GM18867 (cell line): ENCODE results near the gene FOXP2.
"Not testable (repeated sequence)": the region's sequence is repeated elsewhere in the genome, so short reads cannot be mapped to it uniquely, and the experiment has no call there.

Source experiments
- ATAC-seq: cut with Tn5 transposase; IDR thresholded peaks from one replicate; pipeline ENCODE4 v1.9.1; 2021; ENCODE audit warnings: mild to moderate bottlenecking, moderate library complexity; ENCODE audit not compliant: unreplicated experiment

Gene FOXP2

GRCh38 chr7:114414156-114415063, at the start of gene FOXP2:
TSS of gene FOXP2 (plus strand) at chr7:114414815. CDS start at chr7:114426512, 11,697 bp downstream.
- ATAC-seq, result no peak

- no peak for ATAC-seq
These were observed 48.8 kb upstream of the FOXP2 start for GRCh38 chr7:114365791-114366190.

DNA sequence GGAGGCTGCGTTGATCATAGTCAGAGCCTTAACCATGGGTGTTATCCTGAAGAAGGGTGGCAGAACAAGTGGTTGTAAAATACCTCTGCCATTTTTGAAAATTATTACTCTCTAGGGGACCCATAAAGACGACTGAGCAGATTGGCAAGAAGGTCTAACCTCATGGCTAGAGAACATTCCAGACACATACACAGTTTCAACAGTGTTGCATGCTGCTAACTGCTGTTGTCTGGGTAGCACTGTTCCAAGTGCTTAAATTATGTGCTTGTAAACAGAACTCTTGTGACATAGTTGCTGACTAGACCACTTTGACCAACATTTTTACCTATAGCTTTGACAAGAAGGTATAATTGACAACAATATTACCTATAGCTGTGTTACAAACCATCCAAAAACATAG, 46.1 kb upstream of the FOXP2 start:
- no peak for ATAC-seq

- ATAC-seq, result no peak
These were observed 45.3 kb upstream of the FOXP2 start for GRCh38 chr7:114369294-114369693.

DNA sequence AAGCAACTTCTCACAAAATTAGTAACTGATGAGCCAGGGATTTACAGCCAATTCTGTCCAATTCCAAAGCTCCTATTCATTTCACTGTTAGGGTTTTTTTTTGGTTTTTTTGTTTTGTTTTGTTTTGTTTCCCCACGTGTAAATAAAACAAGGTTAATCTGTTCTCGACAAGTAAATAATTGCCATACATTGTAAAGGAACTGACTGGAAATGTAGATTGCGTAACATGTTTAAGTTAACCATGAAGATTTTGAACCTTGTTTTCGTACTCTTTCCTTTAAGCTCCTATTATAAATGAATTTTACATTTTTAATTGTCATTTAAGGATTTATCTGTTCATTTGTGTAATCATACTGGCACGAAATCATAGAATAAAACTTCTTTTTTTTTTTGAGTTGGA, 42.0 kb upstream of the FOXP2 start:
- ATAC-seq, result no peak

DNA sequence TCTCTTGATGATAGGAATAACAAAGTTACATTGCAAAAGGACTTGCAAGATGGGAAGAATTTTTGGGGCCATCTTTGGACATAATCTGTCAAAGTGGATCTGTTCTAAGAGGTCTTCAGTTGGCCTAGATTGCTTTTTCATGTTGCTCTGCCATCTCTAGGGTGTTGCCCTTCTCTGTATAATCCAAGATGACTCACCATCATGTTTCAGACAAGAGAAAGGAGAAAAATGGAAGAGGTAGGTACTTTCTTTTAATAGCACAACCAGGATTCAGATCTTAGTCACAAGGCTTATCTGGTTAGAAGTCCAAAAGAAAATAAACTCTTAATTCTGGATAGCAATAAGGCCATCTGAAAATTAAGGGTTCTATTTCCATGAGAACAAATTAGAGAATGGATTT, 38.7 kb upstream of the FOXP2 start:
- no peak for ATAC-seq

DNA sequence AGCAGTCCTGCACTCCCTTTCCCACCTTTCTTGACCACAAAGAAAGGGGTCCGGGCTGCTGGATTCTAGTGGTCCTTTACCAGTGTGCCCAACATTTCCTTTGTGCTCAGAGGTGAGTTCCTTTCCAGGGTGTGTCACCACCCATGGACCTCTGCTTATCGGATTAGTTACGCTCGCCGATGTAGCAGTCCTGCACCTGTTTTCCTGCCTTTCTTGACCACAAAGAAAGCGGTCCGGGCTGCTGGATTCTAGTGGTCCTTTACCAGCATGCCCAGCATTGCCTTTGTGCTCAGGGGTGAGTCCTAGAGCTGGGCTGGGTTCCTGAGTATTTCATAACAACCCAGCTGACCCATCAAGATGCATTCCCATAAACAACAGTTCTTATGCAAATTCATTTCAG, 30.7 kb upstream of the FOXP2 start:
- ATAC-seq, result not testable (repeated sequence)

GRCh38 chr7:114384346-114384745, 30.3 kb upstream of the FOXP2 start:
- ATAC-seq, result not testable (repeated sequence)

DNA sequence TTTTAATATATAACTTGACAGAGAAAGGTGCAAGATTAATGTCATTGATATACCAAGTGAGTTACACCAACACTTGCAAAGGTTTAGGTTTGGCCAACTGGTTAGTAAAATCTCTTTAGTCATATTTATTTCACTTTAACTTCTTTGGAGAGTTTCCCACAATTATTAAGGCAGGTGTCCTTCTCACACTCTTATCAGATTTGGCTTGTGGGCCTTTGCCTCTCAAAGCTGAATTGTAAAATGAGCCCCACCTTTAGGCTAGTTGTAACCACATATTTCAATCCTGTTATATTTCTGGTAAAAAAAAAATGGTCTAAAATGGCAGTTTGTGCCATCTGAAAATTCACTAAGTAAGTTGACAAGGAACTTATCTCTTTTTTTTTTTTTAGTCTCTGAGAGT, 26.6 kb upstream of the FOXP2 start:
- no peak for ATAC-seq

DNA sequence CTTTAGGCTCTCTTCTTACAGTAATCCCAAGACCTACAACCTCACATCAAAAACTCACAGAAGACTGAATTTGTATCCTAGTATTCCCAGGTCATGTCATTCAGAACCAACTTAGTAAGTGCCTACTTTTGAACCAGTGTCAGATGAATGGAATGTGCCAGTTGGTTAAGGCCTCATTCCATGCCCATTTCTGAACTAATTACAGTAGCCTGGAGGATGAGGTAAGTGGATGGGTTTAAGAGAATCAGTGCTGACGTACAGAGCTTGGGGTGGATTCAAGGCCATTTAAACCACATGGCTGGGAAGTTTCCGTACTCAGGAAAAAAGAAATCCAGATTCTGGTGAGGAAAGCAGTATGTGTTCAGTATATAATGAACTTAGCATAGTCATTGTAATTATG, 21.9 kb upstream of the FOXP2 start:
- ATAC-seq, result no peak

DNA sequence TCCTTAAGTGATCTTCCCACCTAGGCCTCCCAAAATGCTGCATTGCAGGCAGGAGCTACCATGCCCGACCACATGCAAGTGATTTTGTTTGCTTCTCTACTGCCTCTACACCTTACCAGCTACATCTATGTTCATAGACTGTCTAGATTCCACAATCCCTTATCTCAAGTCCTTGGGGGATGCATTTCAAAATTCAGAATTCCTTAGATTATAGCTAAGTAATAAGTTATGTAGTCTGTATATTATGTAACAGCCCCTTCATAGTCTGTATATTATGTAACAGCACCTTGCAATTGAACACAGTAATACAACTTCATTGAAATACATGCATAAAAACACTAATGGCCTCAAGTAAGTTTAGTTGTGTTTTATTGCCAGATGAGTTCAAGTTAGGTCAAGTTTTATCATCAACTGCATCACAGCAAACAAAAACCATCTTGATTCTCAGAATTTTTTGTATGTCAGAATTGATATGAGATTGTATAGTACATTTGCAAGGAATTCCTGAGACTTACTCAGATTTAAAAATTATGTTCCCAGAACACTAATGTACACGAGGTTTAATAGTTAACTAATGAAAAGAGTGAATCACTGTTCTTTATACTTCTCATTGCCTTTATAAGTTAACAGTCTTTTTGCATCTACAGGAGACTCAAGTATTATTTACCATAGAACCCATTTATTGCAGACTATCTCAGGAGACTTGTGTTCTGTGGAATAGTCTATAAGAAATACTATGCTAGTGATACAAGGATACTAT, 11.6 kb upstream of the FOXP2 start:
- ATAC-seq, result no peak

DNA sequence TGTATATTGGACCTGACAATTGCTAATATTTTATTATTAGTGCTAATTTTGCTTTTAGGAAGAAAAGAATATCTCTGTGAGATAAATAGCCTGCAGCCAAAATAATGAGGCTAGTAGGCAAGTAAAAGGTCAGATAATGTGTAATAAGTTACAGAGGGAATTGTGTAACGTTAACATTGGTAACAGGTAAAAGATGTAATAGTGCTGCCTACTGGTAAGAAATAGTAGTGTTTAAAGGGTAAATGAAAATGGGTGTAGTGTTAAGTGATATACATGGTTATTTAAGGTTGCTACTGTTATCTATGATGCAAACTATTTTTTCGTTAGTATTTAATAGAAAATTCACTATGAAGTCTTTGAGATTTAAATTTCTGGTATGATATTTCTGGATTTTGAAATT, 9.2 kb upstream of the FOXP2 start:
- peak; percentile 86 for ATAC-seq

DNA sequence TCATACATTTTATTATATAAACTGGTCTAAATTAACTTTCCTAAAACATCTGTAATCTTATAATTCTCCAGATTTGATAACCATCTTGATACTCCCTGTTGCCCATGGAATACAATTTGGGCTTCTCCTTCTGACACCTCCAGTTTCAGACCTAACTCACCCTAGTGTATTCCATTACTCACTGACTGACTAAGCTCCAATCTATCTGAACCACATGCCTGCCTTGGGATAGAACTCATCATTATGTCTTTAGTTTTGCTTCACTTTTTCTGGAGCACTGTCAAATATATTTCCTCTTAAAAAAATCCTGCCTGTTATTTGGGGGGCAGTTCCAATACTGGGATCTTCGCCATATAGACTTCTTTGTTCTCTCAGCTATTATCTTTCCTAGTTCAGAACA, 4.9 kb upstream of the FOXP2 start:
- no peak for ATAC-seq

DNA sequence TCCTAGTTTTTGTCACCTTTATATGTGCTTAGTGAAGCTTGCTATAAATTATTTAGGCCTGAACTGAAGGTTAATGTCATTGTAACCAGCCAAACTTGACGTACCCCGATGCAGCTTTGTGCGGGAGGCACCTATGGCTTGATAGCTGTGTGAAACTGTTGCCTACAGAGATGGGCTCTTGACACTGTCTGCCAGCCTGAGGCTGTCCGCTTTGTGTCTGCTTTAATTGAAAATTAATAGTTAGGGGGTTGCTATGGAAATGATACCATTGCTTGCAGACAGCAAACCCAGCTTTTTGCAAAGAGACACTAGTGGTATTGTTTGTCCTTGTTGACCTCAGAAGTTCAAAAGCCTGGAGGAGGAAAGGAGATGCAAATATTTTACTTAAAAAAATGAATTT, 2.1 kb upstream of the FOXP2 start:
- ATAC-seq, result no peak

DNA sequence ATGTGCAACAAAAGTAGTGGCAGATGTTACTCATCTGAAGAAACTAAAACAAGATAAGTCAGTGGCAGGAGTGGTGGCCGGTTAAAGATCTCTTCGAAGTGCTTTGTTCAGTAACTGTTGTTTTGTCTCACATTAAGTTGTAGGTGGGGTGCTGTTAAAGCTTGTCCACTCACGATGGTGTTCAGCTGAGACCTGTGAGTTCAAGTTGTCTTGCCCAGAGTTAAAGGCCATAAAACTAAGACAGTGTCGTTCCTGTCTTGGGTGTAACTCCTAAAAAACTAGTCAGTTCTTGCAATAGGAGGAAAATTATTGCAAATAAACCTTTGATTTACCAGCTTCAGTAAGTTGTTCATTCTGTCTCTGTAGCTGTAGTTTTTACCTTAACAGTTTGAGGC, 857 bp upstream of the FOXP2 start:
- ATAC-seq, result no peak

- no peak for ATAC-seq
These were observed 712 bp downstream of the FOXP2 start for GRCh38 chr7:114415064-114415989.

GRCh38 chr7:114416129-114416990, 1.7 kb downstream of the FOXP2 start:
- ATAC-seq, result no peak

GRCh38 chr7:114417290-114417689, 2.7 kb downstream of the FOXP2 start:
- no peak for ATAC-seq

GRCh38 chr7:114418117-114418516, 3.5 kb downstream of the FOXP2 start:
- ATAC-seq, result no peak
